ENCODE measurements around the gene MMS22L. TPM values are rescaled to one million over a fixed set of nuclear protein-coding genes. Genes with fewer than 3 reads are reported as not detected.
A peak's percentile ranks its signal among the peaks of the same experiment; 100 is the strongest.

The MMS22L gene
- total RNA-seq (1 to 10 TPM; 3.0 to 4.9 (median 4.0) TPM), polyA plus RNA-seq (0.84 TPM)
- long read RNA-seq, donor 1, partial matches to known transcripts: 1 of 4 reads
- long read RNA-seq, donor 1, other reads (novel, unspliced or antisense): 3 of 4 reads
- long read RNA-seq, donor 2: 0 reads
- long read RNA-seq, donor 3, partial matches to known transcripts: 0 of 3 reads
- long read RNA-seq, donor 3, other reads (novel, unspliced or antisense): 3 of 3 reads
- long read RNA-seq, donor 4, partial matches to known transcripts: 0 of 1 reads
- long read RNA-seq, donor 4, other reads (novel, unspliced or antisense): 1 of 1 reads

GRCh38 chr6:97282726-97283617 lies at the start of gene MMS22L:
Gene MMS22L, minus strand, starts transcription at chr6:97283216. Its CDS starts 739 bp downstream, at chr6:97282477.
- under 1% methylated on average over 67 of the region's 67 CpGs for WGBS
- intact Hi-C loops (cut with DNase I): no loop called here
- DNase-seq (peak; percentile 96 to 98 (median 97)), ATAC-seq (peak; percentile 99 to 100)
- H3K27ac ChIP-seq (ENCODE audit: low read length): peak within 1 kb of the TSS; percentile 50
- H3K4me1 ChIP-seq (ENCODE audit: control insufficient read depth, insufficient read depth, low read length): no peaks in the 10 kb centered on the region
- H3K9me3 ChIP-seq (ENCODE audit: control insufficient read depth, low read length): no peaks in the 10 kb centered on the region
- no peaks in the 10 kb centered on the region for H3K27me3 ChIP-seq (ENCODE audit: control insufficient read depth, insufficient read depth)
- H3K4me3 ChIP-seq (ENCODE audit: low read length): peak within 1 kb of the TSS; percentile 60

GRCh38 chr6:97322811-97323210 lies 39.8 kb upstream of the MMS22L start:
- no peaks in the 10 kb centered on the region for H3K27me3 ChIP-seq (ENCODE audit: control insufficient read depth, insufficient read depth)
- H3K4me1 ChIP-seq (ENCODE audit: control insufficient read depth, insufficient read depth, low read length): no peaks in the 10 kb centered on the region
- 79% methylated on average over 1 of the region's 1 CpG for WGBS
- H3K27ac ChIP-seq (ENCODE audit: low read length): no peak overlapping the region
- no peak overlapping the region for H3K4me3 ChIP-seq (ENCODE audit: low read length)
- intact Hi-C loops (cut with DNase I): no loop called here
- DNase-seq (no peak), ATAC-seq (no peak)
- H3K9me3 ChIP-seq (ENCODE audit: control insufficient read depth, low read length): no peaks in the 10 kb centered on the region

- H3K9me3 ChIP-seq (ENCODE audit: control insufficient read depth, low read length): no peaks in the 10 kb centered on the region
- intact Hi-C loops (cut with DNase I): no loop called here
- ATAC-seq (no peak), DNase-seq (no peak)
- no peaks in the 10 kb centered on the region for H3K27me3 ChIP-seq (ENCODE audit: control insufficient read depth, insufficient read depth)
- no peaks in the 10 kb centered on the region for H3K4me1 ChIP-seq (ENCODE audit: control insufficient read depth, insufficient read depth, low read length)
- no peak overlapping the region for H3K27ac ChIP-seq (ENCODE audit: low read length)
- no peak overlapping the region for H3K4me3 ChIP-seq (ENCODE audit: low read length)
- 90% methylated on average over 1 of the region's 1 CpG for WGBS
These were observed 39.2 kb upstream of the MMS22L start for GRCh38 chr6:97322226-97322625.

GRCh38 chr6:97316978-97317377 lies 34.0 kb upstream of the MMS22L start:
- no peak for DNase-seq
- Histone ChIP-seq H3K27me3 (ENCODE audit: control insufficient read depth, insufficient read depth) (no peaks in the 10 kb centered on the region), H3K4me3 (ENCODE audit: low read length) (no peak overlapping the region), H3K9me3 (ENCODE audit: control insufficient read depth, low read length) (no peaks in the 10 kb centered on the region), H3K27ac (ENCODE audit: low read length) (no peak overlapping the region), H3K4me1 (ENCODE audit: control insufficient read depth, insufficient read depth, low read length) (no peaks in the 10 kb centered on the region)
- intact Hi-C loops (cut with DNase I): no loop called here
- no peak for ATAC-seq

- Histone ChIP-seq H3K4me1 (ENCODE audit: control insufficient read depth, insufficient read depth, low read length) (no peaks in the 10 kb centered on the region), H3K27ac (ENCODE audit: low read length) (no peak overlapping the region), H3K9me3 (ENCODE audit: control insufficient read depth, low read length) (no peaks in the 10 kb centered on the region), H3K4me3 (ENCODE audit: low read length) (no peak overlapping the region), H3K27me3 (ENCODE audit: control insufficient read depth, insufficient read depth) (no peaks in the 10 kb centered on the region)
- intact Hi-C loops (cut with DNase I): no loop called here
- no peak for ATAC-seq
- DNase-seq: no peak
- 38% methylated on average over 1 of the region's 1 CpG for WGBS
These were observed 29.2 kb upstream of the MMS22L start for GRCh38 chr6:97312241-97312640.

GRCh38 chr6:97306544-97307320 lies 23.7 kb upstream of the MMS22L start:
- WGBS: 40% methylated on average over 1 of the region's 1 CpG
- no peak overlapping the region for H3K27ac ChIP-seq (ENCODE audit: low read length)

GRCh38 chr6:97305414-97306066 lies 22.5 kb upstream of the MMS22L start:
- 29% methylated on average over 8 of the region's 8 CpGs for WGBS
- DNase-seq (no peak), ATAC-seq (no peak)
- no peaks in the 10 kb centered on the region for H3K9me3 ChIP-seq (ENCODE audit: control insufficient read depth, low read length)
- no peaks in the 10 kb centered on the region for H3K27me3 ChIP-seq (ENCODE audit: control insufficient read depth, insufficient read depth)
- no peak overlapping the region for H3K27ac ChIP-seq (ENCODE audit: low read length)
- H3K4me1 ChIP-seq (ENCODE audit: control insufficient read depth, insufficient read depth, low read length): no peaks in the 10 kb centered on the region
- H3K4me3 ChIP-seq (ENCODE audit: low read length): no peak overlapping the region
- intact Hi-C loops (cut with DNase I): no loop called here

More at GRCh38 chr6:97306544-97307320, 23.7 kb upstream of the MMS22L start:
- no peaks in the 10 kb centered on the region for H3K4me1 ChIP-seq (ENCODE audit: control insufficient read depth, insufficient read depth, low read length)
- H3K27me3 ChIP-seq (ENCODE audit: control insufficient read depth, insufficient read depth): no peaks in the 10 kb centered on the region
- H3K9me3 ChIP-seq (ENCODE audit: control insufficient read depth, low read length): no peaks in the 10 kb centered on the region
- no peak for ATAC-seq
- H3K4me3 ChIP-seq (ENCODE audit: low read length): no peak overlapping the region
- DNase-seq: no peak
- intact Hi-C loops (cut with DNase I): no loop called here

- Histone ChIP-seq H3K4me1 (ENCODE audit: control insufficient read depth, insufficient read depth, low read length) (no peaks in the 10 kb centered on the region), H3K9me3 (ENCODE audit: control insufficient read depth, low read length) (no peaks in the 10 kb centered on the region), H3K4me3 (ENCODE audit: low read length) (no peak overlapping the region), H3K27me3 (ENCODE audit: control insufficient read depth, insufficient read depth) (no peaks in the 10 kb centered on the region), H3K27ac (ENCODE audit: low read length) (no peak overlapping the region)
- no peak for DNase-seq
- 78% methylated on average over 2 of the region's 2 CpGs for WGBS
- intact Hi-C loops (cut with DNase I): no loop called here
- no peak for ATAC-seq
These were observed 21.7 kb upstream of the MMS22L start for GRCh38 chr6:97304701-97305100.

- Histone ChIP-seq H3K27me3 (ENCODE audit: control insufficient read depth, insufficient read depth) (no peaks in the 10 kb centered on the region), H3K4me1 (ENCODE audit: control insufficient read depth, insufficient read depth, low read length) (no peaks in the 10 kb centered on the region), H3K9me3 (ENCODE audit: control insufficient read depth, low read length) (no peaks in the 10 kb centered on the region), H3K4me3 (ENCODE audit: low read length) (no peak overlapping the region), H3K27ac (ENCODE audit: low read length) (no peak overlapping the region)
- WGBS: 62% methylated on average over 3 of the region's 3 CpGs
- intact Hi-C loops (cut with DNase I): no loop called here
- ATAC-seq (no peak), DNase-seq (no peak)
These were observed 11.4 kb upstream of the MMS22L start for GRCh38 chr6:97294451-97294850.

GRCh38 chr6:97293198-97293696 lies 10.2 kb upstream of the MMS22L start:
- Histone ChIP-seq H3K4me1 (ENCODE audit: control insufficient read depth, insufficient read depth, low read length) (no peaks in the 10 kb centered on the region), H3K9me3 (ENCODE audit: control insufficient read depth, low read length) (no peaks in the 10 kb centered on the region), H3K27me3 (ENCODE audit: control insufficient read depth, insufficient read depth) (no peaks in the 10 kb centered on the region), H3K27ac (ENCODE audit: low read length) (no peak overlapping the region), H3K4me3 (ENCODE audit: low read length) (no peak overlapping the region)
- DNase-seq (no peak), ATAC-seq (no peak)
- WGBS: 87% methylated on average over 2 of the region's 2 CpGs
- intact Hi-C loops (cut with DNase I): no loop called here

All from right cardiac atrium (tissue), 5 donors.